GM19463 (cell line): ENCODE measurements around the gene KRTAP20-1.

Experiments
- ATAC-seq: cut with Tn5 transposase; IDR thresholded peaks from one replicate; pipeline ENCODE4 v1.9.1; 2021; ENCODE audit warnings: mild to moderate bottlenecking, moderate library complexity; ENCODE audit not compliant: unreplicated experiment

KRTAP20-1 gene

GRCh38 chr21:30642564-30642963, 26.3 kb downstream of the KRTAP20-1 start, which contains the start of gene KRTAP20-3:
TSS of gene KRTAP20-3 (plus strand) at chr21:30642864.
- ATAC-seq, result no peak

GRCh38 chr21:30646904-30647414, 30.7 kb downstream of the KRTAP20-1 start:
- no peak for ATAC-seq

GRCh38 chr21:30652891-30653290, 36.7 kb downstream of the KRTAP20-1 start:
- ATAC-seq, result no peak
